K562 (cell line): ENCODE results near the gene GNAT1. TPM values are rescaled to one million over a fixed set of nuclear protein-coding genes. Genes with fewer than 3 reads are reported as not detected.
A peak's percentile ranks its signal among the peaks of the same experiment; 100 is the strongest.

Experiments
- ADNP ChIP-seq: fragments of 200-800 bp; sonication (Bioruptor generic); IDR thresholded peaks from 2 replicates; pipeline ENCODE4 v1.6.1; 2016; ENCODE audit warnings: missing genetic modification characterization, missing compliant biosample characterization
- ATF1 ChIP-seq, 2 experiments: fragments of 450-650 bp in 1 of 2; IDR thresholded peaks; 2 replicates each; pipeline ENCODE4 v1.6.1; 2016; ENCODE audit warnings: missing compliant biosample characterization in 1 of 2, missing genetic modification characterization in 1 of 2
- CHAMP1 ChIP-seq: fragments of 450-650 bp; IDR thresholded peaks from 2 replicates; pipeline ENCODE4 v1.6.1; 2016; ENCODE audit warnings: mild to moderate bottlenecking
- CHCHD3 ChIP-seq: fragments of 250-450 bp; sonication (Bioruptor Pico); IDR thresholded peaks from 2 replicates; pipeline ENCODE4 v2.1.2; 2022; ENCODE audit warnings: mild to moderate bottlenecking
- CREM ChIP-seq: IDR thresholded peaks from 2 replicates; pipeline ENCODE4 v1.6.1; 2014; ENCODE audit warnings: antibody characterized with exemption, low read depth
- E2F3 ChIP-seq: fragments of 250-450 bp; sonication (Bioruptor Pico); IDR thresholded peaks from 2 replicates; pipeline ENCODE4 v1.4.0; 2020; ENCODE audit warnings: mild to moderate bottlenecking
- ETV6 ChIP-seq, 3 experiments: fragments of 150-350 bp in 1 of 3; sonication (generic) in 1 of 3; formaldehyde crosslinking in 1 of 3; IDR thresholded peaks; 2 replicates each; pipeline versions ENCODE4 v1.6.1 to v1.8.0; 2014 to 2022; ENCODE audit warnings: borderline replicate concordance in 2 of 3, low read depth in 2 of 3, antibody characterized with exemption in 1 of 3, low read length in 1 of 3, mild to moderate bottlenecking in 1 of 3, missing genetic modification reagents in 1 of 3
- HDAC1 ChIP-seq, 2 experiments: fragments of 450-650 bp; IDR thresholded peaks; 2 replicates each; pipeline ENCODE4 v1.6.1; 2016 to 2017; ENCODE audit warnings: inconsistent platforms in 1 of 2, mild to moderate bottlenecking in 1 of 2, moderate library complexity in 1 of 2
- HIVEP1 ChIP-seq: fragments of 250-450 bp; sonication (Bioruptor Pico); IDR thresholded peaks from 2 replicates; pipeline ENCODE4 v1.4.0; 2020; ENCODE audit warnings: mild to moderate bottlenecking
- KAT2B ChIP-seq: IDR thresholded peaks from one replicate; pipeline ENCODE4 v1.6.1; 2012; ENCODE audit warnings: low read depth, mild to moderate bottlenecking, control low read depth, inconsistent platforms, low read length, moderate library complexity
- KDM1A ChIP-seq, 2 experiments: fragments of 450-650 bp; IDR thresholded peaks; 2 replicates each; pipeline ENCODE4 v1.6.1; 2016; ENCODE audit warnings: mild to moderate bottlenecking in 2 of 2
- LEF1 ChIP-seq: fragments of 450-650 bp; IDR thresholded peaks from 2 replicates; pipeline ENCODE4 v1.6.1; 2016; ENCODE audit warnings: mild to moderate bottlenecking
- MAX ChIP-seq: sonication (generic); formaldehyde crosslinking; IDR thresholded peaks from 2 replicates; pipeline ENCODE4 v1.9.0; 2022; ENCODE audit warnings: mild to moderate bottlenecking, missing genetic modification reagents
- MIER1 ChIP-seq: fragments of 450-650 bp; IDR thresholded peaks from 2 replicates; pipeline ENCODE4 v1.6.1; 2016; ENCODE audit warnings: antibody characterized with exemption, mild to moderate bottlenecking, low read depth
- NCOA1 ChIP-seq: fragments of 450-650 bp; IDR thresholded peaks from 2 replicates; pipeline ENCODE4 v1.6.1; 2016; ENCODE audit warnings: low read depth
- OTX1 ChIP-seq: fragments of 450-650 bp; formaldehyde crosslinking; IDR thresholded peaks from 2 replicates; pipeline ENCODE4 v1.4.0; 2022; ENCODE audit warnings: mild to moderate bottlenecking
- POLR2A ChIP-seq: fragments of 450-650 bp; conservative IDR thresholded peaks from 2 replicates; pipeline ENCODE4 v1.6.1; 2016
- SREBF1 ChIP-seq: fragments of 150-350 bp; IDR thresholded peaks from 2 replicates; pipeline ENCODE4 v1.6.1; 2014; ENCODE audit warnings: antibody characterized with exemption, low read depth, low read length, borderline replicate concordance
- SREBF2 ChIP-seq: sonication (generic); formaldehyde crosslinking; IDR thresholded peaks from 2 replicates; pipeline ENCODE4 v1.4.0; 2020; ENCODE audit warnings: mild to moderate bottlenecking, missing genetic modification reagents
- SRSF9 ChIP-seq: fragments of 200-400 bp; formaldehyde crosslinking; IDR thresholded peaks from 2 replicates; pipeline ENCODE4 v1.6.1; 2017; ENCODE audit warnings: low read depth, low read length, borderline replicate concordance
- STAT5B ChIP-seq: fragments of 250-450 bp; sonication (Bioruptor Pico); IDR thresholded peaks from 2 replicates; pipeline ENCODE4 v1.8.0; 2021; ENCODE audit warnings: mild to moderate bottlenecking, inconsistent platforms
- SUPT5H ChIP-seq: fragments of 450-650 bp; IDR thresholded peaks from 2 replicates; pipeline ENCODE4 v1.6.1; 2016
- THRAP3 ChIP-seq: fragments of 450-650 bp; IDR thresholded peaks from 2 replicates; pipeline ENCODE4 v1.6.1; 2016; ENCODE audit warnings: mild to moderate bottlenecking, inconsistent platforms, borderline replicate concordance
- U2AF2 ChIP-seq: fragments of 200-400 bp; formaldehyde crosslinking; optimal IDR thresholded peaks from 2 replicates; pipeline ENCODE3; 2017; ENCODE audit warnings: low read depth, mild to moderate bottlenecking, low read length
- USF1 ChIP-seq: sonication (generic); formaldehyde crosslinking; IDR thresholded peaks from 2 replicates; pipeline ENCODE4 v1.9.0; 2022; ENCODE audit warnings: mild to moderate bottlenecking, missing genetic modification reagents
- WHSC1 ChIP-seq: IDR thresholded peaks from one replicate; pipeline ENCODE4 v1.6.1; 2012; ENCODE audit warnings: low read length, control low read depth, inconsistent platforms
- ZC3H8 ChIP-seq: fragments of 450-650 bp; IDR thresholded peaks from 2 replicates; pipeline ENCODE4 v1.6.1; 2017
- ZNF280B ChIP-seq: fragments of 250-450 bp; sonication (Bioruptor Pico); IDR thresholded peaks from 2 replicates; pipeline ENCODE4 v1.5.1; 2021; ENCODE audit warnings: mild to moderate bottlenecking
- ZNF79 ChIP-seq: fragments of 250-450 bp; sonication (Bioruptor Pico); IDR thresholded peaks from 2 replicates; pipeline ENCODE4 v1.4.0; 2020; ENCODE audit warnings: low read depth, mild to moderate bottlenecking, moderate library complexity
- polyA plus RNA-seq, 8 experiments: library from polyadenylated mRNA; depleted of rRNA in 4 of 8; stranded (reverse) in 5 of 8; unstranded in 3 of 8; fragments of >200 nt; fragmentation: Nextera tagmentation in 2 of 8; fragmentation: Illumina TruSeq in 1 of 8; extraction: Ambion mirVana in 2 of 8; extraction: Trizol in 1 of 8; gene quantifications; 2 replicates each; pipeline versions ENCODE4 v1.2.1 to v1.2.3, GENCODE V29; 2011 to 2014; ENCODE audit warnings: inconsistent platforms in 1 of 8, missing spikeins in 1 of 8
- total RNA-seq, 7 experiments: library from RNA; depleted of rRNA in 6 of 7; stranded (reverse); fragments of >200 nt in 6 of 7; fragmentation: Illumina TruSeq in 2 of 7; extraction: Trizol in 2 of 7; gene quantifications; 2 replicates each; pipeline versions ENCODE4 v1.2.1 to v1.2.3, GENCODE V29; 2011 to 2021; ENCODE audit warnings: low replicate concordance in 1 of 7

GNAT1 gene
- total and polyA plus RNA-seq, 9 of the 15 experiments (the other 6 are each of a cell fraction or from before 2014, with no cell fraction given), result not detected

GRCh38 chr3:50246517-50246954 lies 55.1 kb downstream of the GNAT1 start (continued):
- TF ChIP-seq MAX (CRISPR knock-in tag) (no peak; the same call in 1 of the 2 replicates), POLR2A (peak; percentile 68), CHCHD3 (no peak), CREM (peak; percentile 91), SRSF9 (no peak), ATF1 (CRISPR knock-in tag; IDR thresholded peaks at IDR 0.05) (no peak), ATF1 (tag; IDR thresholded peaks at IDR 0.05) (peak; percentile 64), HDAC1 (IDR thresholded peaks at IDR 0.05) (peak in 1 of 2 experiments; percentile 44; a peak in 1 of 4 replicates), SREBF1 (no peak), E2F3 (CRISPR knock-in tag) (no peak), OTX1 (CRISPR knock-in tag) (no peak), WHSC1 (no peak), ZC3H8 (no peak), STAT5B (no peak), NCOA1 (peak; percentile 11; the same call in 1 of the 2 replicates), KAT2B (no peak), U2AF2 (no peak), LEF1 (no peak), USF1 (CRISPR knock-in tag) (no peak), SUPT5H (peak; percentile 47; the same call in 1 of the 2 replicates), CHAMP1 (no peak), ZNF280B (CRISPR knock-in tag) (no peak), ZNF79 (CRISPR knock-in tag) (no peak), THRAP3 (no peak), KDM1A (IDR thresholded peaks at IDR 0.05) (no peak), HIVEP1 (CRISPR knock-in tag) (no peak), MIER1 (no peak), SREBF2 (CRISPR knock-in tag) (no peak), ETV6 (IDR thresholded peaks at IDR 0.05; ENCODE audit: borderline replicate concordance in 1 of 2, low read depth in 2 of 2, low read length in 1 of 2) (no peak), ETV6 (CRISPR knock-in tag; IDR thresholded peaks at IDR 0.05; ENCODE audit: borderline replicate concordance) (no peak), ADNP (tag) (no peak)
